HepG2 (cell line): ENCODE results near the gene PRELP. TPM values are rescaled to one million over a fixed set of nuclear protein-coding genes. Genes with fewer than 3 reads are reported as not detected.

Source experiments
- ATAC-seq: fragments of 200-7000 bp; cut with Tn5 transposase; 3 replicates; pipeline ENCODE4 v1.9.1; 2020; ENCODE audit warnings: mild to moderate bottlenecking, moderate library complexity
- BruUV-seq: library from RNA; stranded (reverse); fragments of 400-500 nt; replicated peaks from 2 replicates; lab custom pipeline; 2021; lab: Mats Ljungman, UMichigan
- CTCF ChIA-PET: fragments of 300-600 bp; formaldehyde crosslinking; extraction: SDS; loops from one replicate; lab custom pipeline; 2021; ENCODE audit warnings: low total read pairs, inconsistent platforms, low intra/inter-chr PET ratio; lab: Yijun Ruan, JAX
- POLR2A ChIA-PET: fragments of 350-600 bp; sonication (Branson Sonifier 250); formaldehyde crosslinking; loops from one replicate; lab custom pipeline; 2020; ENCODE audit warnings: antibody characterized with exemption, inconsistent platforms; lab: Yijun Ruan, JAX
- DNase-seq: peaks from one replicate; pipeline ENCODE4 v3.0.0-alpha.2; 2015; ENCODE audit warnings: low spot score
- FAIRE-seq: peaks from 3 replicates; lab custom pipeline; 2011; peaks lifted over from hg19 to GRCh38; lab: Jason Lieb, UNC
- H2AFZ ChIP-seq: one replicate; pipeline ENCODE4 v1.6.1; 2011; ENCODE audit warnings: low read length, inconsistent platforms
- H3K27ac ChIP-seq: fragments of 300-600 bp; 3 replicates; pipeline ENCODE4 v1.8.0; 2011; ENCODE audit warnings: mixed run types, mild to moderate bottlenecking, mixed read lengths, low read length, inconsistent platforms; ENCODE audit not compliant: insufficient read depth; ENCODE audit errors: extremely low read length
- H3K27me3 ChIP-seq, 2 experiments: fragments of 200-600 bp in 1 of 2; 2 replicates in 1 of 2; 3 replicates in 1 of 2; pipeline versions ENCODE4 v1.6.0 to v1.8.0; 2011; ENCODE audit warnings: low read length in 2 of 2, mild to moderate bottlenecking in 2 of 2, moderate library complexity in 2 of 2, inconsistent platforms in 1 of 2; ENCODE audit not compliant: insufficient read depth in 2 of 2, control insufficient read depth in 1 of 2
- H3K36me3 ChIP-seq, 2 experiments: fragments of 200-600 bp in 1 of 2; replicated peaks in 1 of 2; 2 replicates in 1 of 2; 3 replicates in 1 of 2; pipeline versions ENCODE4 v1.5.1 to v1.8.0; 2011; ENCODE audit warnings: low read length in 2 of 2, inconsistent platforms in 1 of 2; ENCODE audit not compliant: insufficient read depth in 2 of 2, control insufficient read depth in 1 of 2
- H3K4me1 ChIP-seq: 2 replicates; pipeline ENCODE4 v1.5.1; 2012; ENCODE audit warnings: low read length, inconsistent platforms; ENCODE audit not compliant: insufficient read depth
- H3K4me2 ChIP-seq: 2 replicates; pipeline ENCODE4 v1.6.0; 2011; ENCODE audit warnings: low read depth, low read length, inconsistent platforms
- H3K4me3 ChIP-seq, 3 experiments: fragments of 200-600 bp in 1 of 3; sonication (generic), shearing (Covaris generic) in 1 of 3; replicated peaks in 1 of 3; 2 replicates each; pipeline ENCODE4 v1.5.1; 2011 to 2016; ENCODE audit warnings: low read length in 3 of 3, inconsistent platforms in 2 of 3, low read depth in 2 of 3, mild to moderate bottlenecking in 2 of 3, control low read depth in 1 of 3, mixed read lengths in 1 of 3; ENCODE audit not compliant: insufficient read depth in 1 of 3
- H3K79me2 ChIP-seq: one replicate; pipeline ENCODE4 v1.6.1; 2011; ENCODE audit warnings: low read length, inconsistent platforms; ENCODE audit not compliant: insufficient read depth
- H3K9ac ChIP-seq: 2 replicates; pipeline ENCODE4 v1.6.0; 2011; ENCODE audit warnings: mild to moderate bottlenecking, low read depth, low read length, inconsistent platforms; ENCODE audit not compliant: insufficient read depth
- H3K9me3 ChIP-seq: 2 replicates; pipeline ENCODE4 v1.5.1; 2012; ENCODE audit warnings: mild to moderate bottlenecking, low read length
- H4K20me1 ChIP-seq: 2 replicates; pipeline ENCODE4 v1.6.0; 2011; ENCODE audit warnings: inconsistent platforms, mild to moderate bottlenecking, low read length, moderate library complexity; ENCODE audit not compliant: insufficient read depth
- ADNP ChIP-seq: sonication (generic); formaldehyde crosslinking; IDR thresholded peaks from 2 replicates; pipeline ENCODE4 v1.4.0; 2020; ENCODE audit warnings: missing genetic modification reagents
- BORCS8-MEF2B ChIP-seq: sonication (generic); formaldehyde crosslinking; IDR thresholded peaks from 2 replicates; pipeline ENCODE4 v1.8.0; 2022; ENCODE audit warnings: mild to moderate bottlenecking, missing genetic modification reagents
- FOSL2 ChIP-seq: sonication (generic); formaldehyde crosslinking; IDR thresholded peaks from 2 replicates; pipeline ENCODE4 v1.4.0; 2020; ENCODE audit warnings: missing genetic modification reagents
- ZNF484 ChIP-seq: sonication (generic); formaldehyde crosslinking; IDR thresholded peaks from 2 replicates; pipeline ENCODE4 v1.5.1; 2020; ENCODE audit warnings: mild to moderate bottlenecking, low read depth, missing genetic modification reagents, borderline replicate concordance
- WGBS: methylation state at CpG from one replicate; pipeline ENCODE4 v1.1.6; 2017; ENCODE audit warnings: low lambda C conversion rate; 5-methylcytosine and 5-hydroxymethylcytosine counted together
- in situ Hi-C: cut with HindIII; loops from 2 replicates; pipeline ENCODE4 v1.10.0; 2017; ENCODE audit warnings: low pct_unique_long_range_greater_than_20kb; ENCODE audit not compliant: extremely low pct_ligation_motif_present
- intact Hi-C: fragments of 100-400 bp; cut with micrococcal nuclease; formaldehyde crosslinking; loops from one replicate; pipeline ENCODE4 v1.10.0; 2022; ENCODE audit not compliant: unreplicated experiment
- polyA plus RNA-seq, 8 experiments: library from polyadenylated mRNA; depleted of rRNA in 3 of 8; stranded (reverse) in 7 of 8; unstranded in 1 of 8; fragments of >200 nt; fragmentation: Illumina TruSeq in 4 of 8; extraction: Trizol in 4 of 8; gene quantifications; 2 replicates each; pipeline versions ENCODE4 v1.2.1 to v1.2.3, GENCODE V29; 2011 to 2016; ENCODE audit warnings: low read depth in 4 of 8, missing spikeins in 1 of 8, mixed read lengths in 1 of 8; ENCODE audit not compliant: insufficient read depth in 1 of 8
- total RNA-seq, 5 experiments: library from RNA; depleted of rRNA; stranded (reverse); fragments of >200 nt; fragmentation: Illumina TruSeq; extraction: Trizol; gene quantifications; 2 replicates each; pipeline ENCODE4 v1.2.3, GENCODE V29; 2016; ENCODE audit warnings: low read depth in 1 of 5
- TF ChIP-seq, protein P1 (sequence below): sonication (generic); formaldehyde crosslinking; IDR thresholded peaks from 2 replicates; pipeline ENCODE4 v1.4.0; 2020; ENCODE audit warnings: mild to moderate bottlenecking, missing genetic modification reagents

The PRELP gene
- total and polyA plus RNA-seq, 2 of the 13 experiments (the other 11 are each of a cell fraction or from before 2014, with no cell fraction given), result not detected

- TF ChIP-seq, protein P1, sequence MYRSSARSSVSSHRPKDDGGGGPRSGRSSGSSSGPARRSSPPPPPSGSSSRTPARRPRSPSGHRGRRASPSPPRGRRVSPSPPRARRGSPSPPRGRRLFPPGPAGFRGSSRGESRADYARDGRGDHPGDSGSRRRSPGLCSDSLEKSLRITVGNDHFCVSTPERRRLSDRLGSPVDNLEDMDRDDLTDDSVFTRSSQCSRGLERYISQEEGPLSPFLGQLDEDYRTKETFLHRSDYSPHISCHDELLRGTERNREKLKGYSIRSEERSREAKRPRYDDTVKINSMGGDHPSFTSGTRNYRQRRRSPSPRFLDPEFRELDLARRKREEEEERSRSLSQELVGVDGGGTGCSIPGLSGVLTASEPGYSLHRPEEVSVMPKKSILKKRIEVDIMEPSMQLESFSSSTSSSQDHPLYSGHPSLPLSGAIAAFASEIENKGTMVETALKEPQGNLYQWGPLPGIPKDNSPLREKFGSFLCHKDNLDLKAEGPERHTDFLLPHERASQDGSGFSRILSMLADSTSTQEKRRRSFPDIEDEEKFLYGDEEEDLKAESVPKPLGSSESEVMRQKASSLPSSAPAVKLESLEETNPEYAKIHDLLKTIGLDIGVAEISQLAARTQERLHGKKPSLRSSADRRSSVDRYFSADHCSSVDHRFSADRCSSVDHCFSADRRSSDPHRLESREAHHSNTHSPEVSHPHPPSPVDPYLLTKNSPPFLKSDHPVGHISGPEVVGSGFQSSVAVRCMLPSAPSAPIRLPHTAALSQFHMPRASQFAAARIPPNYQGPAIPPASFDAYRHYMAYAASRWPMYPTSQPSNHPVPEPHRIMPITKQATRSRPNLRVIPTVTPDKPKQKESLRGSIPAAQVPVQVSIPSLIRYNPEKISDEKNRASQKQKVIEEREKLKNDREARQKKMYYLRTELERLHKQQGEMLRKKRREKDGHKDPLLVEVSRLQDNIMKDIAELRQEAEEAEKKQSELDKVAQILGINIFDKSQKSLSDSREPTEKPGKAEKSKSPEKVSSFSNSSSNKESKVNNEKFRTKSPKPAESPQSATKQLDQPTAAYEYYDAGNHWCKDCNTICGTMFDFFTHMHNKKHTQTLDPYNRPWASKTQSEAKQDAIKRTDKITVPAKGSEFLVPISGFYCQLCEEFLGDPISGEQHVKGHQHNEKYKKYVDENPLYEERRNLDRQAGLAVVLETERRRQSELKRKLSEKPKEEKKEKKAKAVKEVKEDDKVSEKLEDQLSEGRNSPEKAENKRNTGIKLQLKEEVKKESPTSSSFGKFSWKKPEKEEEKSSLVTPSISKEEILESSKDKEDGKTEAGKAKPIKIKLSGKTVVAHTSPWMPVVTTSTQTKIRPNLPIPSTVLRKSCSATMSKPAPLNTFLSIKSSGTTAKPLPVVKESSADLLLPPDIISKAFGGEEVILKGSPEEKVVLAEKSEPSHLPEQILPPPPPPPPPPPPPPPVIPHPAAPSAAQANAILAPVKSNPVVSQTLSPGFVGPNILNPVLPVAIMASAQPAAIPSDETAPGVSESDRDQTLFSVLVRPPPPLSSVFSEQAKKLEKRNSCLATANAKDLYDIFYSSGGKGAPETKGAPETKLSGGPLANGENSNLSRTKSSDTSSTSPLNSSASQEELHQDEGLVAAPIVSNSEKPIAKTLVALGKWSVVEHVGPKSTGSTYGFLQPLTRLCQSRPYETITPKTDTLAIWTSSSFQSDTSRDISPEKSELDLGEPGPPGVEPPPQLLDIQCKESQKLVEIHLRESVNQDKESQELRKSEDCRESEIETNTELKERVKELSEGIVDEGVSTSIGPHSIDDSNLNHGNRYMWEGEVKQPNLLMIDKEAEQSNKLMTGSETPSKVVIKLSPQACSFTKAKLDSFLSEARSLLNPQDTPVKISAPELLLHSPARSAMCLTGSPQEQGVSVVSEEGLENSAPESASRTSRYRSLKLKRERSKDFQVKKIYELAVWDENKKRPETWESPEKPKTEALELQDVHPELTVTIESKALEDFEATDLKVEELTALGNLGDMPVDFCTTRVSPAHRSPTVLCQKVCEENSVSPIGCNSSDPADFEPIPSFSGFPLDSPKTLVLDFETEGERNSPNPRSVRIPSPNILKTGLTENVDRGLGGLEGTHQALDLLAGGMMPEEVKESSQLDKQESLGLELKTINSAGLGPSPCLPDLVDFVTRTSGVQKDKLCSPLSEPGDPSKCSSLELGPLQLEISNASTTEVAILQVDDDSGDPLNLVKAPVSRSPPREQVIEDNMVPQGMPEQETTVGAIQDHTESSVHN (CRISPR knock-in tag), result no peak
- no peak for TF ChIP-seq BORCS8-MEF2B (CRISPR knock-in tag)
These were observed 36.9 kb downstream of the PRELP start (continued) for GRCh38 chr1:203512517-203512847.

DNA sequence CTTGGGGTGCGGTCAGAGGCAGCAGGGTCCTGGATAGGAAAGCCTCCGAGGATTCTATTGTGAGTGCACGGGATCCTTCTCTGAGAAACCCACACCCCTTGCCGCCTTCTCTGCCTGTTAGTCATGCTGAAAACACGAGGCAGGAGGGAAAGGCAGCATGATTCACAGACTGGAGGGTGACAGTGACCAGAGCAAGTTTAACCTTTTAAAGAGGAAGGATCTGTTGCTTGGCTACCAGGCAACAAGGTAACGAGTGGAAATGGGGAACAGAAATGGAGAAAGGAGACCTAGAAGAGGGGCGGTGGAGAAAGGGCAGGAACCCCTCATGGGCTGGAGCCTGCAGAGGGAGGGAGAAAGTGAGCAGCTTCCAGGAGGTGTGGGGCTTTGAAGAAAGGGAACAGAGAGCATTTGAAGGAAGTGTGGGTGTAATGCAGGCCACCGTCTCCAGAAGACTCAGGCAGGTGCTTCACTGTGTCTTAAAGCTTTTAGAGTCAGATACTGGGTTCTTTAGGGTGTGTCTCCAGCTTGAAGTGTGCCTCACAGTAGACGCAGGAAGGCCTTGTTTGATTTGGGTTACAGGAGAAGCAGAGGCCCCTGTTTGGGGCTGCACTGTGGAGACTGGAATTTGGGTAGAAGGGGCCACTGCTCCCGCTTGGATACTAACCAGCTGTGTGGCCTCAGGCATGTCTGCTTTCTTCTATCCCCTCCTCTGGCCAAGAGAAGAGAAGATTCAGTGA, 37.4 kb downstream of the PRELP start:
- TF ChIP-seq ADNP (no peak), FOSL2 (CRISPR knock-in tag) (peak; percentile 26; the same call in 1 of the 2 replicates), ZNF484 (no peak)
- Histone ChIP-seq H3K4me3 (no peak overlapping the region), H3K79me2 (no peaks in the 10 kb centered on the region), H4K20me1 (peaks cover 2% of the 10 kb centered on the region; the same call in 1 of the 2 replicates), H3K36me3 (no peaks in the 10 kb centered on the region), H3K9ac (no peak overlapping the region), H2AFZ (no peak overlapping the region), H3K27ac (no peak overlapping the region), H3K27me3 (peaks cover 3 to 28% of the 10 kb centered on the region in 2 experiments; a peak in 4 of 5 replicates), H3K4me1 (peaks cover 10% of the 10 kb centered on the region), H3K9me3 (no peaks in the 10 kb centered on the region), H3K4me2 (no peak overlapping the region)
- ChIA-PET POLR2A (no interaction called here), CTCF (no interaction called here)
- FAIRE-seq (no peak), ATAC-seq (no peak), DNase-seq (peak; percentile 21)
- in situ Hi-C loops, result no loop called here
- no TSS peak for BruUV-seq
- 8% methylated on average over 8 of the region's 10 CpGs for WGBS
- intact Hi-C loops, result no loop called here
